ENCODE measurements around the gene PIGC.

GRCh38 chr1:172401477-172401876 lies 42.4 kb downstream of the PIGC start:
- TF ChIP-seq CTCF (IDR thresholded peaks at IDR 0.05) = no peak
- TF ChIP-seq POLR2A (IDR thresholded peaks at IDR 0.05) = no peak

Measured in body of pancreas (tissue), 4 donors.